Measurements from ENCODE around the gene SLC25A38.

- TF ChIP-seq CTCF (IDR thresholded peaks at IDR 0.05) = no peak
- TF ChIP-seq EZH2 (IDR thresholded peaks at IDR 0.05) = no peak
- TF ChIP-seq EZH2phosphoT487 (IDR thresholded peaks at IDR 0.05) = no peak
Measured at GRCh38 chr3:39343076-39343717, 40.0 kb upstream of the SLC25A38 start.

All from neural progenitor cell (in vitro differentiated cells).